ENCODE measurements around the gene PHRF1.

PHRF1 gene

GRCh38 chr11:603154-603553 lies 26.9 kb downstream of the PHRF1 start:
- no peak for DNase-seq

- DNase-seq: no peak
Measured at GRCh38 chr11:605286-606129, 29.2 kb downstream of the PHRF1 start.

- no peak for DNase-seq
Measured at GRCh38 chr11:606245-606644, 30.0 kb downstream of the PHRF1 start.

GRCh38 chr11:607020-607780 lies 30.9 kb downstream of the PHRF1 start:
- no peak for DNase-seq

- no peak for DNase-seq
Measured at GRCh38 chr11:607971-608659, 31.8 kb downstream of the PHRF1 start.

GRCh38 chr11:608791-609251 lies 32.6 kb downstream of the PHRF1 start:
- no peak for DNase-seq

GRCh38 chr11:609341-609811 lies 33.1 kb downstream of the PHRF1 start:
- DNase-seq: no peak

GRCh38 chr11:610146-610801 lies 34.0 kb downstream of the PHRF1 start:
- no peak for DNase-seq

GRCh38 chr11:611001-611996 lies 35.0 kb downstream of the PHRF1 start:
- no peak for DNase-seq

GRCh38 chr11:612201-612960 lies 36.1 kb downstream of the PHRF1 start:
- DNase-seq: no peak

GRCh38 chr11:612961-613300 lies 36.7 kb downstream of the PHRF1 start:
- no peak for DNase-seq

GRCh38 chr11:613369-613968 lies 37.2 kb downstream of the PHRF1 start:
- peak; percentile 85 for DNase-seq

- DNase-seq: no peak
Measured at GRCh38 chr11:614021-614622, 37.9 kb downstream of the PHRF1 start.

GRCh38 chr11:614623-615503 lies 38.6 kb downstream of the PHRF1 start:
- no peak for DNase-seq

- DNase-seq: peak; percentile 81
Measured at GRCh38 chr11:615504-616319, 39.4 kb downstream of the PHRF1 start, which contains the start of gene IRF7. Gene IRF7 (minus strand): TSS chr11:615950. CDS start chr11:615364, 586 bp downstream.

GRCh38 chr11:616320-617198 lies 40.3 kb downstream of the PHRF1 start:
- DNase-seq: no peak
